ENCODE results near the gene PREB. TPM values are rescaled to one million over a fixed set of nuclear protein-coding genes. Genes with fewer than 3 reads are reported as not detected.

PREB gene, protein sequence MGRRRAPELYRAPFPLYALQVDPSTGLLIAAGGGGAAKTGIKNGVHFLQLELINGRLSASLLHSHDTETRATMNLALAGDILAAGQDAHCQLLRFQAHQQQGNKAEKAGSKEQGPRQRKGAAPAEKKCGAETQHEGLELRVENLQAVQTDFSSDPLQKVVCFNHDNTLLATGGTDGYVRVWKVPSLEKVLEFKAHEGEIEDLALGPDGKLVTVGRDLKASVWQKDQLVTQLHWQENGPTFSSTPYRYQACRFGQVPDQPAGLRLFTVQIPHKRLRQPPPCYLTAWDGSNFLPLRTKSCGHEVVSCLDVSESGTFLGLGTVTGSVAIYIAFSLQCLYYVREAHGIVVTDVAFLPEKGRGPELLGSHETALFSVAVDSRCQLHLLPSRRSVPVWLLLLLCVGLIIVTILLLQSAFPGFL
- total RNA-seq: 109 and 112 TPM in 2 replicates
- polyA plus RNA-seq: 91.0 and 130 TPM in 2 replicates

DNA sequence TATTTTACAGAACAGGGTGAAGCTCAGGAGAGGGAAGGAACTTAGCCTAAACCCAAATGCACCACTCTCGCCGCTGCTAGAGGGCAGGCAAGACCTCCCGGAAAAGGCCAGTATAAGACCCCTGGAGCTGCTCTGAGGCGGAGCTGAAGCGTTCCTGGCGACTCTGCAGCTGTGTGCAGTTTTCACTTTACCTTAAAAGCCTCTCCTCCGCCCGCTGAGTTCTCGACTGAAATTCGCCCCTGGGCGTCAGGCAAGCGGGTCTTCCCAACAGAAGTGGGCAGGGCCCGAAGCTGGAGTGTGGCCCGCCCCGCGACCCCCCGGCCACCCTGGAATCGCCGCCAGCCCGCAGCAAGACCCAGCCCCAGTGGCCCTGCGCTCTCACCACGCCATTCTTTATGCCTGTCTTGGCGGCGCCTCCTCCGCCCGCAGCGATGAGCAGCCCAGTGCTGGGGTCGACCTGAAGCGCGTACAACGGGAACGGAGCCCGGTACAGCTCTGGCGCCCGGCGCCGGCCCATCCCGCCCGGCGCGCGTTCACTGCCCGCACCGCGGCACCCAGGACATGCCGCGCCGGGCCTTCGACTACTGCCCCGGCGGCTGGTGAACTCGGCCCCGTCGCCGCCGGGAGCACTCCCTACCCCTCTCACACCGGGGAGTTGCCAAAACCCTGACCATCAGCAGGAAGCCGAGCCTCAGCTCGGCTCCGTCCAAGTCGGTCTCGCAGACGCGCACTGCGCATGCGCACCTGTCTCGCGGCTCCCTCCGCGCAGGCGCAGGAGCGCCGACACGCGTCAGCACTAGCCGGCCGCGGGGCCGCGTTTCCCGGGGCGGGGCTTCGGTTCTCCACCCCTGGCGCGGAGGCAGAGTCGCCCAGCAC, at the start of gene PREB:
TSS of gene PREB (minus strand) at position 732 of the 876 bp plus-strand sequence. CDS start at position 517, 215 bp downstream.
- no peaks in the 10 kb centered on the region for H3K27me3 ChIP-seq
- no peaks in the 10 kb centered on the region for H3K9me3 ChIP-seq (ENCODE audit: low read depth)
- H3K4me1 ChIP-seq (ENCODE audit: low read depth): peaks cover 5% of the 10 kb centered on the region
- H3K36me3 ChIP-seq: peaks cover 4% of the 10 kb centered on the region
- peak; percentile 56 for TF ChIP-seq CTCF (IDR thresholded peaks at IDR 0.05; ENCODE audit: low read depth, low read length)
- DNase-seq (ENCODE audit: low read depth in 1 of 2, low spot score in 1 of 2): peak; percentile 97 to 98
- peak within 1 kb of the TSS; percentile 85 for H3K27ac ChIP-seq
- H3K4me3 ChIP-seq: peak within 1 kb of the TSS; percentile 94

- DNase-seq (ENCODE audit: low read depth in 1 of 2, low spot score in 1 of 2): peak; percentile 58 to 78
- Histone ChIP-seq H3K27me3 (no peaks in the 10 kb centered on the region), H3K9me3 (ENCODE audit: low read depth) (no peaks in the 10 kb centered on the region), H3K27ac (peak overlapping the region; percentile 14), H3K4me3 (no peak overlapping the region), H3K4me1 (ENCODE audit: low read depth) (peaks cover 18% of the 10 kb centered on the region), H3K36me3 (no peaks in the 10 kb centered on the region)
- TF ChIP-seq CTCF (IDR thresholded peaks at IDR 0.05; ENCODE audit: low read depth, low read length): no peak
Measured at GRCh38 chr2:27184115-27184514, 49.7 kb upstream of the PREB start.

DNA sequence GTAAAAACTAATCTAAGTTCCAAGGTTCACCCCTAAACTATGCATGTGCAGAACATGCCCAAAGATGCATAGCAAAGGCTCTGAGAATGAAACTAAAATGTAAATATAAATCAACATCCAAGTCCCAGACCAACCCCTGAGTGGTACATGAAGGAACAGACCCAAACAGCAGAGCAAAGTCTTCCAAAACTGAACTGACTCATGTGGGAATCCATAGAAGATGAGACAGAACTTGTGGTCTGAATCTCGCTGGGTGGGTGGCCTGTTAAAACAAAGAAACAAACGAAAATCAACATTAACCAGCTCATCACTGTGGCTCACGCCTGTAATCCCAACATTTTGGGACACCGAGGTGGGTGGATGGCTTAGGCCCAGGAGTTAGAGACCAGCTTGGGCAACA, 47.9 kb upstream of the PREB start:
- Histone ChIP-seq H3K9me3 (ENCODE audit: low read depth) (no peaks in the 10 kb centered on the region), H3K27me3 (no peaks in the 10 kb centered on the region), H3K36me3 (no peaks in the 10 kb centered on the region), H3K27ac (no peak overlapping the region), H3K4me3 (no peak overlapping the region), H3K4me1 (ENCODE audit: low read depth) (peaks cover 18% of the 10 kb centered on the region)
- TF ChIP-seq CTCF (IDR thresholded peaks at IDR 0.05; ENCODE audit: low read depth, low read length): no peak
- peak in 1 of 2 donors; percentile 25 for DNase-seq (ENCODE audit: low read depth in 1 of 2, low spot score in 1 of 2)

- TF ChIP-seq CTCF (IDR thresholded peaks at IDR 0.05; ENCODE audit: low read depth, low read length): no peak
Measured at GRCh38 chr2:27179344-27180000, 45.0 kb upstream of the PREB start.

GRCh38 chr2:27178469-27178868, 44.0 kb upstream of the PREB start:
- DNase-seq (ENCODE audit: low read depth in 1 of 2, low spot score in 1 of 2): no peak
- peaks cover 3% of the 10 kb centered on the region for H3K27me3 ChIP-seq
- H3K9me3 ChIP-seq (ENCODE audit: low read depth): no peaks in the 10 kb centered on the region
- no peaks in the 10 kb centered on the region for H3K36me3 ChIP-seq
- TF ChIP-seq CTCF (IDR thresholded peaks at IDR 0.05; ENCODE audit: low read depth, low read length): no peak
- no peak overlapping the region for H3K27ac ChIP-seq
- H3K4me1 ChIP-seq (ENCODE audit: low read depth): no peaks in the 10 kb centered on the region
- no peak overlapping the region for H3K4me3 ChIP-seq

More at GRCh38 chr2:27179344-27180000, 45.0 kb upstream of the PREB start:
- Histone ChIP-seq H3K27ac (no peak overlapping the region), H3K27me3 (no peaks in the 10 kb centered on the region), H3K36me3 (no peaks in the 10 kb centered on the region), H3K4me1 (ENCODE audit: low read depth) (peaks cover 5% of the 10 kb centered on the region), H3K9me3 (ENCODE audit: low read depth) (no peaks in the 10 kb centered on the region), H3K4me3 (no peak overlapping the region)
- DNase-seq (ENCODE audit: low read depth in 1 of 2, low spot score in 1 of 2): no peak
